ENCODE measurements around the gene SERPINB3. TPM values are rescaled to one million over a fixed set of nuclear protein-coding genes. Genes with fewer than 3 reads are reported as not detected.

SERPINB3 gene
- total and polyA plus RNA-seq, 2 of the 8 experiments (the other 6 are each of a cell fraction or from before 2014, with no cell fraction given), result 0.17 to 0.18 TPM

- no peak for TF ChIP-seq RNF2 (IDR thresholded peaks at IDR 0.05; ENCODE audit: borderline replicate concordance, low read depth, low read length, missing control alignments, poor library complexity, severe bottlenecking)
These were observed 55.2 kb downstream of the SERPINB3 start (continued) for GRCh38 chr18:63606526-63606925.

Other genes with a start within 250 kb of the SERPINB3 start
- gene VPS4B, start 239.4 kb downstream of the SERPINB3 start, total RNA-seq (2021; fragmentation: NEBNext Ultra II Directional; extraction: Animal tissue kit (Norgen Biotek cat#: 25700)), result 42.7 and 45.3 TPM in 2 replicates
- 6.1 and 7.2 TPM in 2 replicates for gene VPS4B, start 239.4 kb downstream of the SERPINB3 start, polyA plus RNA-seq (2011; rRNA removed)
- 0.23 TPM in 1 of 2 replicates, not detected in the other for gene SERPINB5, start 184.9 kb downstream of the SERPINB3 start, total RNA-seq (2021; fragmentation: NEBNext Ultra II Directional; extraction: Animal tissue kit (Norgen Biotek cat#: 25700))
- 0.03 TPM in 1 of 2 replicates, not detected in the other for gene SERPINB5, start 184.9 kb downstream of the SERPINB3 start, polyA plus RNA-seq (2011; rRNA removed)
- gene SERPINB12, start 119.5 kb downstream of the SERPINB3 start, total RNA-seq (2021; fragmentation: NEBNext Ultra II Directional; extraction: Animal tissue kit (Norgen Biotek cat#: 25700)), result not detected in 2 replicates
- gene SERPINB12, start 119.5 kb downstream of the SERPINB3 start, polyA plus RNA-seq (2011; rRNA removed), result not detected in 2 replicates
- gene SERPINB13, start 74.5 kb downstream of the SERPINB3 start, total RNA-seq (2021; fragmentation: NEBNext Ultra II Directional; extraction: Animal tissue kit (Norgen Biotek cat#: 25700)), result not detected in 2 replicates
- not detected in 2 replicates for gene SERPINB13, start 74.5 kb downstream of the SERPINB3 start, polyA plus RNA-seq (2011; rRNA removed)
- gene SERPINB4, start 17.6 kb downstream of the SERPINB3 start, total RNA-seq (2021; fragmentation: NEBNext Ultra II Directional; extraction: Animal tissue kit (Norgen Biotek cat#: 25700)), result 0.32 and 0.96 TPM in 2 replicates
- 0.20 and 0.36 TPM in 2 replicates for gene SERPINB4, start 17.6 kb downstream of the SERPINB3 start, polyA plus RNA-seq (2011; rRNA removed)
- gene SERPINB11, start 41.1 kb upstream of the SERPINB3 start, total RNA-seq (2021; fragmentation: NEBNext Ultra II Directional; extraction: Animal tissue kit (Norgen Biotek cat#: 25700)), result not detected in 2 replicates
- gene SERPINB11, start 41.1 kb upstream of the SERPINB3 start, polyA plus RNA-seq (2011; rRNA removed), result not detected in 2 replicates
- gene SERPINB7, start 113.5 kb upstream of the SERPINB3 start, total RNA-seq (2021; fragmentation: NEBNext Ultra II Directional; extraction: Animal tissue kit (Norgen Biotek cat#: 25700)), result not detected in 2 replicates
- not detected in 2 replicates for gene SERPINB7, start 113.5 kb upstream of the SERPINB3 start, polyA plus RNA-seq (2011; rRNA removed)
- gene SERPINB2, start 225.8 kb upstream of the SERPINB3 start, total RNA-seq (2021; fragmentation: NEBNext Ultra II Directional; extraction: Animal tissue kit (Norgen Biotek cat#: 25700)), result not detected in 2 replicates
- gene SERPINB2, start 225.8 kb upstream of the SERPINB3 start, polyA plus RNA-seq (2011; rRNA removed), result not detected in 2 replicates
- not detected in 2 replicates for gene SERPINB10, start 246.1 kb upstream of the SERPINB3 start, total RNA-seq (2021; fragmentation: NEBNext Ultra II Directional; extraction: Animal tissue kit (Norgen Biotek cat#: 25700))
- not detected in 2 replicates for gene SERPINB10, start 246.1 kb upstream of the SERPINB3 start, polyA plus RNA-seq (2011; rRNA removed)